Activated B cell treated with CpG ODN at 0.5 μM for 24 hours (primary cell): ENCODE data around the gene TANGO2. TPM values are rescaled to one million over a fixed set of nuclear protein-coding genes. Genes with fewer than 3 reads are reported as not detected.

Experiments
- ATAC-seq: fragments of 200-7000 bp; cut with Tn5 transposase; one replicate; pipeline ENCODE4 v1.10.0; 2021; ENCODE audit warnings: low read depth, mild to moderate bottlenecking, moderate library complexity
- CTCF ChIA-PET: fragments of 350-600 bp; sonication (Branson Sonifier 250); formaldehyde crosslinking; loops from one replicate; lab custom pipeline; 2021; ENCODE audit warnings: antibody characterized with exemption; lab: Charles Lee
- POLR2A ChIA-PET: fragments of 350-600 bp; sonication (Branson Sonifier 250); formaldehyde crosslinking; loops from one replicate; lab custom pipeline; 2021; ENCODE audit warnings: antibody characterized with exemption; lab: Charles Lee
- DNase-seq: peaks from one replicate; pipeline ENCODE4 v3.0.0; 2022
- H3K27ac Mint-ChIP-seq: one replicate; pipeline ENCODE4 v1.8.0; 2020; ENCODE audit warnings: mixed read lengths
- H3K27me3 Mint-ChIP-seq: one replicate; pipeline ENCODE4 v1.8.0; 2021; ENCODE audit warnings: mixed read lengths
- H3K36me3 Mint-ChIP-seq: one replicate; pipeline ENCODE4 v1.8.0; 2021; ENCODE audit warnings: low read depth, mixed read lengths
- H3K4me1 Mint-ChIP-seq: one replicate; pipeline ENCODE4 v1.8.0; 2021; ENCODE audit warnings: mixed read lengths
- H3K4me3 Mint-ChIP-seq: one replicate; pipeline ENCODE4 v1.8.0; 2020; ENCODE audit warnings: mild to moderate bottlenecking, mixed read lengths
- H3K9me3 Mint-ChIP-seq: one replicate; pipeline ENCODE4 v1.8.0; 2020; ENCODE audit warnings: mixed read lengths
- intact Hi-C: fragments of 100-400 bp; cut with micrococcal nuclease; formaldehyde crosslinking; loops from one replicate; pipeline ENCODE4 v1.15.1; 2024
- total RNA-seq: library from RNA; stranded (reverse); gene quantifications from 2 replicates; pipeline ENCODE4 v1.2.3, GENCODE V29; 2022
- TF ChIP-seq, protein P1 (sequence below): fragments of 200-600 bp; IDR thresholded peaks from one replicate; pipeline ENCODE4 v1.8.0; 2022; ENCODE audit warnings: antibody characterized with exemption, mild to moderate bottlenecking

The TANGO2 gene
- total RNA-seq, 1 donor from 2014 or later: 47.2 TPM

GRCh38 chr22:20111689-20112622 lies 91.0 kb downstream of the TANGO2 start:
- H3K4me1 Mint-ChIP-seq: peaks cover 21% of the 10 kb centered on the region
- POLR2A ChIA-PET: no interaction called here
- H3K4me3 Mint-ChIP-seq: no peak overlapping the region
- ATAC-seq (no peak), DNase-seq (no peak)
- H3K27ac Mint-ChIP-seq: peak overlapping the region; percentile 61
- intact Hi-C loops: loop anchor here (1.0 kb wide), 1 partner anchor 142 kb away; no protein-coding TSS in a partner anchor
- no peaks in the 10 kb centered on the region for H3K27me3 Mint-ChIP-seq
- no peaks in the 10 kb centered on the region for H3K9me3 Mint-ChIP-seq
- peaks cover 55% of the 10 kb centered on the region for H3K36me3 Mint-ChIP-seq
- CTCF ChIA-PET: no interaction called here
- TF ChIP-seq, protein P1, sequence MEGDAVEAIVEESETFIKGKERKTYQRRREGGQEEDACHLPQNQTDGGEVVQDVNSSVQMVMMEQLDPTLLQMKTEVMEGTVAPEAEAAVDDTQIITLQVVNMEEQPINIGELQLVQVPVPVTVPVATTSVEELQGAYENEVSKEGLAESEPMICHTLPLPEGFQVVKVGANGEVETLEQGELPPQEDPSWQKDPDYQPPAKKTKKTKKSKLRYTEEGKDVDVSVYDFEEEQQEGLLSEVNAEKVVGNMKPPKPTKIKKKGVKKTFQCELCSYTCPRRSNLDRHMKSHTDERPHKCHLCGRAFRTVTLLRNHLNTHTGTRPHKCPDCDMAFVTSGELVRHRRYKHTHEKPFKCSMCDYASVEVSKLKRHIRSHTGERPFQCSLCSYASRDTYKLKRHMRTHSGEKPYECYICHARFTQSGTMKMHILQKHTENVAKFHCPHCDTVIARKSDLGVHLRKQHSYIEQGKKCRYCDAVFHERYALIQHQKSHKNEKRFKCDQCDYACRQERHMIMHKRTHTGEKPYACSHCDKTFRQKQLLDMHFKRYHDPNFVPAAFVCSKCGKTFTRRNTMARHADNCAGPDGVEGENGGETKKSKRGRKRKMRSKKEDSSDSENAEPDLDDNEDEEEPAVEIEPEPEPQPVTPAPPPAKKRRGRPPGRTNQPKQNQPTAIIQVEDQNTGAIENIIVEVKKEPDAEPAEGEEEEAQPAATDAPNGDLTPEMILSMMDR: no peak

DNA sequence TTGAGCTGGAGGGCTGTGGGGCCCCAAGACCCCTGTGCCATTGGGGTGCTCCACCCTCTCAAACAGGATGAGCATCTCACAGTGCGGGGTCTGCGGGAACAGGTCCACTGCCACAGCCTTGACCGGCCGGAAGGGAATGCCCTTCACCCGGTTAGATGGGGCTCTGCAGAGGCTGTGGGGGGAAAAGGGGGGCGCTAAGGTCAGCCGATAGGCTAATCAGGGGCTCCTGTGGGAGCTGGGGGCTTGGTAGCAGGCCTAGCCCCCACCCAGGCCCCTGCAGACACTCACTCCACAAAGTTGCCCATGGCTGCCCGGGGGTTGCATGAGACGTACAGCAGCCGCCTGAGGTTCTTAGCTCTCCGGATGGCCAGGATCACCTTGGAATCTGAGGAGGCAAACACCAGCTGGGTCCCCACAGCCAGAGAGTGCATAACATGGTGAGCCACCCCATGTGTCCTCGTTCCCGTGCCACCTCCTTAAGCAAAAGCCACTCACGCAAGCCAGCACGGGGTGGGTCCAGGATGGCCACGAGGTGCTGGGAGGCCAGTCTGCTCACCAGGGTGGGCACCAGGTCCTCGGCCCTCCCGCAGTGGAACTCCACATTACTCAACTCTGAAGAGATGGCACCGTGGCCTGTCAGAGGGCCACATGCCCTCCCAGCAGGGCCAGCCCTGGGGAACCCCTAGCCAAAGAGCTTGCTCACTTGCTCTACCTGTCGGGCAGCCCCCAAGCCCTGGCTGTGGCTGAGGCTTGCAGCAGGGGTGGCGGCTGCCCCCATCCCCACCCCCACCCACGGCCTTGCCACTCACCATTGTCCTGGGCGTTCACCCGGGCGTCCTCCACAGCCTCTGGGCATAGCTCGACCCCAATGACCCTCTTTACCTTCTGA lies 92.0 kb downstream of the TANGO2 start:
- H3K4me1 Mint-ChIP-seq: peaks cover 21% of the 10 kb centered on the region
- intact Hi-C loops: no loop called here
- ATAC-seq (no peak), DNase-seq (no peak)
- H3K27ac Mint-ChIP-seq: no peak overlapping the region
- H3K9me3 Mint-ChIP-seq: no peaks in the 10 kb centered on the region
- TF ChIP-seq, protein P1: no peak
- no peaks in the 10 kb centered on the region for H3K27me3 Mint-ChIP-seq
- ChIA-PET CTCF (no interaction called here), POLR2A (interaction anchor here (0.6 kb wide), 1 partner anchor 92 kb away, joined by 3 read pairs; the partner anchor contains the start of gene TANGO2)
- peaks cover 49% of the 10 kb centered on the region for H3K36me3 Mint-ChIP-seq
- no peak overlapping the region for H3K4me3 Mint-ChIP-seq

GRCh38 chr22:20113551-20114310 lies 92.8 kb downstream of the TANGO2 start:
- ATAC-seq (no peak), DNase-seq (no peak)
- peaks cover 45% of the 10 kb centered on the region for H3K36me3 Mint-ChIP-seq
- TF ChIP-seq, protein P1: no peak
- ChIA-PET POLR2A (interaction anchor here (0.6 kb wide), 1 partner anchor 93 kb away, joined by 3 read pairs; the partner anchor contains the start of gene TANGO2), CTCF (no interaction called here)
- peak overlapping the region; percentile 18 for H3K27ac Mint-ChIP-seq
- no peak overlapping the region for H3K4me3 Mint-ChIP-seq
- no peaks in the 10 kb centered on the region for H3K27me3 Mint-ChIP-seq
- intact Hi-C loops: no loop called here
- peaks cover 30% of the 10 kb centered on the region for H3K4me1 Mint-ChIP-seq
- H3K9me3 Mint-ChIP-seq: no peaks in the 10 kb centered on the region

GRCh38 chr22:20114506-20115475 lies 93.9 kb downstream of the TANGO2 start:
- peak overlapping the region; percentile 91 for H3K4me3 Mint-ChIP-seq
- peaks cover 51% of the 10 kb centered on the region for H3K36me3 Mint-ChIP-seq
- no peaks in the 10 kb centered on the region for H3K9me3 Mint-ChIP-seq
- ChIA-PET POLR2A (no interaction called here), CTCF (no interaction called here)
- ATAC-seq: no peak
- intact Hi-C loops: loop anchor here (5.0 kb wide), 2 partner anchors 77 to 393 kb away; partner anchors contain the start of gene MED15
- H3K27me3 Mint-ChIP-seq: no peaks in the 10 kb centered on the region
- DNase-seq: no peak
- H3K4me1 Mint-ChIP-seq: peaks cover 40% of the 10 kb centered on the region
- TF ChIP-seq, protein P1: no peak
- H3K27ac Mint-ChIP-seq: peak overlapping the region; percentile 26
